HEK293 (cell line): Measurements from ENCODE around the gene PAK6.

Source experiments
- CTCF ChIA-PET: fragments of 350-600 bp; formaldehyde crosslinking; extraction: SDS; loops from one replicate; lab custom pipeline; 2021; ENCODE audit warnings: antibody characterized with exemption; lab: Yijun Ruan, JAX
- POLR2A ChIA-PET: fragments of 300-600 bp; formaldehyde crosslinking; extraction: SDS; loops from one replicate; lab custom pipeline; 2020; ENCODE audit warnings: antibody characterized with exemption, inconsistent platforms; lab: Yijun Ruan, JAX
- H3K27ac ChIP-seq: fragments of 200-500 bp; sonication (Bioruptor generic); 2 replicates; pipeline ENCODE4 v1.5.1; 2014; ENCODE audit warnings: low read depth, low read length, control low read depth, inconsistent platforms; ENCODE audit errors: extremely low read depth
- H3K36me3 ChIP-seq, 2 experiments: fragments of 200-500 bp in 1 of 2; sonication (Bioruptor generic) in 1 of 2; 1 replicate in 1 of 2; 2 replicates in 1 of 2; pipeline ENCODE4 v1.5.1; 2014 to 2017; ENCODE audit warnings: inconsistent platforms in 2 of 2, low read length in 2 of 2; ENCODE audit not compliant: control insufficient read depth in 2 of 2, insufficient read depth in 1 of 2
- H3K4me1 ChIP-seq: fragments of 200-500 bp; sonication (Bioruptor generic); 2 replicates; pipeline ENCODE4 v1.5.1; 2014; ENCODE audit warnings: mild to moderate bottlenecking, low read length, inconsistent platforms; ENCODE audit not compliant: control insufficient read depth, insufficient read depth
- H3K4me3 ChIP-seq: 2 replicates; pipeline ENCODE4 v1.5.1; 2011; ENCODE audit warnings: low read depth, mild to moderate bottlenecking, control low read depth, low read length, moderate library complexity
- H3K9me3 ChIP-seq: fragments of 200-500 bp; sonication (Bioruptor generic); 2 replicates; pipeline ENCODE4 v1.5.1; 2014; ENCODE audit warnings: low read depth, low read length, inconsistent platforms; ENCODE audit not compliant: control insufficient read depth, insufficient read depth
- EGR2 ChIP-seq: fragments of 450-650 bp; formaldehyde crosslinking; IDR thresholded peaks from 2 replicates; pipeline ENCODE4 v1.5.1; 2016; ENCODE audit warnings: low read depth, missing biosample characterization, missing genetic modification characterization
- GLIS1 ChIP-seq: fragments of 450-650 bp; formaldehyde crosslinking; IDR thresholded peaks from 2 replicates; pipeline ENCODE4 v1.5.1; 2016; ENCODE audit warnings: missing biosample characterization, missing genetic modification characterization
- KLF10 ChIP-seq: fragments of 450-650 bp; IDR thresholded peaks from 2 replicates; pipeline ENCODE4 v1.5.1; 2018; ENCODE audit warnings: missing biosample characterization, mild to moderate bottlenecking, missing genetic modification characterization
- KLF8 ChIP-seq: fragments of 450-650 bp; formaldehyde crosslinking; IDR thresholded peaks from 2 replicates; pipeline ENCODE4 v1.5.1; 2016; ENCODE audit warnings: missing biosample characterization, missing genetic modification characterization
- ZEB2 ChIP-seq: fragments of 450-650 bp; formaldehyde crosslinking; IDR thresholded peaks from 2 replicates; pipeline ENCODE4 v1.5.1; 2016; ENCODE audit warnings: missing biosample characterization, missing genetic modification characterization
- ZNF202 ChIP-seq: fragments of 450-650 bp; formaldehyde crosslinking; IDR thresholded peaks from 2 replicates; pipeline ENCODE4 v1.5.1; 2016; ENCODE audit warnings: missing biosample characterization, missing genetic modification characterization, borderline replicate concordance
- ZNF324 ChIP-seq: fragments of 450-650 bp; formaldehyde crosslinking; IDR thresholded peaks from 2 replicates; pipeline ENCODE4 v1.5.1; 2016; ENCODE audit warnings: missing biosample characterization, missing genetic modification characterization
- ZNF335 ChIP-seq: fragments of 450-650 bp; formaldehyde crosslinking; conservative IDR thresholded peaks from 2 replicates; pipeline ENCODE4 v1.5.1; 2016; ENCODE audit warnings: missing biosample characterization, missing genetic modification characterization
- ZNF423 ChIP-seq: fragments of 450-650 bp; formaldehyde crosslinking; IDR thresholded peaks from 2 replicates; pipeline ENCODE4 v1.5.1; 2016; ENCODE audit warnings: missing biosample characterization, missing genetic modification characterization
- ZNF426 ChIP-seq: fragments of 450-650 bp; formaldehyde crosslinking; IDR thresholded peaks from 2 replicates; pipeline ENCODE4 v1.5.1; 2017; ENCODE audit warnings: missing biosample characterization, missing genetic modification characterization, mild to moderate bottlenecking, inconsistent platforms, moderate library complexity
- ZNF544 ChIP-seq: fragments of 450-650 bp; formaldehyde crosslinking; IDR thresholded peaks from 2 replicates; pipeline ENCODE4 v1.5.0; 2017; ENCODE audit warnings: missing biosample characterization, missing genetic modification characterization
- ZNF561 ChIP-seq: fragments of 450-650 bp; IDR thresholded peaks from 2 replicates; pipeline ENCODE4 v1.5.1; 2018; ENCODE audit warnings: missing biosample characterization, missing genetic modification characterization, borderline replicate concordance
- ZNF596 ChIP-seq: fragments of 450-650 bp; IDR thresholded peaks from 2 replicates; pipeline ENCODE4 v1.5.0; 2018; ENCODE audit warnings: missing biosample characterization, mild to moderate bottlenecking, missing genetic modification characterization, moderate library complexity
- ZNF600 ChIP-seq: fragments of 450-650 bp; formaldehyde crosslinking; IDR thresholded peaks from 2 replicates; pipeline ENCODE4 v1.5.1; 2016; ENCODE audit warnings: missing biosample characterization, missing genetic modification characterization
- ZNF610 ChIP-seq: fragments of 450-650 bp; formaldehyde crosslinking; IDR thresholded peaks from 2 replicates; pipeline ENCODE4 v1.5.1; 2016; ENCODE audit warnings: missing biosample characterization, missing genetic modification characterization, borderline replicate concordance
- ZNF658 ChIP-seq: fragments of 450-650 bp; formaldehyde crosslinking; IDR thresholded peaks from 2 replicates; pipeline ENCODE4; 2016; ENCODE audit warnings: missing biosample characterization, missing genetic modification characterization
- ZNF677 ChIP-seq: fragments of 450-650 bp; IDR thresholded peaks from 2 replicates; pipeline ENCODE4 v1.5.0; 2018; ENCODE audit warnings: missing biosample characterization, mild to moderate bottlenecking, missing genetic modification characterization, moderate library complexity
- ZNF792 ChIP-seq: fragments of 450-650 bp; formaldehyde crosslinking; IDR thresholded peaks from 2 replicates; pipeline ENCODE4 v1.5.1; 2016; ENCODE audit warnings: missing biosample characterization, missing genetic modification characterization
- TF ChIP-seq, protein P1 (sequence below): fragments of 450-650 bp; formaldehyde crosslinking; IDR thresholded peaks from 2 replicates; pipeline ENCODE4 v1.5.1; 2016; ENCODE audit warnings: missing biosample characterization, missing genetic modification characterization, borderline replicate concordance
- TF ChIP-seq, protein P2 (sequence below): fragments of 450-650 bp; formaldehyde crosslinking; IDR thresholded peaks from 2 replicates; pipeline ENCODE4 v1.5.1; 2016; ENCODE audit warnings: missing biosample characterization, missing genetic modification characterization
- TF ChIP-seq, protein P3 (sequence below): fragments of 450-650 bp; formaldehyde crosslinking; IDR thresholded peaks from 2 replicates; pipeline ENCODE4 v1.5.1; 2016; ENCODE audit warnings: missing biosample characterization, missing genetic modification characterization
- TF ChIP-seq, protein P4 (sequence below): fragments of 450-650 bp; formaldehyde crosslinking; IDR thresholded peaks from 2 replicates; pipeline ENCODE4 v1.5.1; 2016; ENCODE audit warnings: missing biosample characterization, missing genetic modification characterization
- TF ChIP-seq, protein P5 (sequence below): fragments of 450-650 bp; formaldehyde crosslinking; IDR thresholded peaks from 2 replicates; pipeline ENCODE4 v1.5.1; 2016; ENCODE audit warnings: missing biosample characterization, missing genetic modification characterization, low read depth

The PAK6 gene

DNA sequence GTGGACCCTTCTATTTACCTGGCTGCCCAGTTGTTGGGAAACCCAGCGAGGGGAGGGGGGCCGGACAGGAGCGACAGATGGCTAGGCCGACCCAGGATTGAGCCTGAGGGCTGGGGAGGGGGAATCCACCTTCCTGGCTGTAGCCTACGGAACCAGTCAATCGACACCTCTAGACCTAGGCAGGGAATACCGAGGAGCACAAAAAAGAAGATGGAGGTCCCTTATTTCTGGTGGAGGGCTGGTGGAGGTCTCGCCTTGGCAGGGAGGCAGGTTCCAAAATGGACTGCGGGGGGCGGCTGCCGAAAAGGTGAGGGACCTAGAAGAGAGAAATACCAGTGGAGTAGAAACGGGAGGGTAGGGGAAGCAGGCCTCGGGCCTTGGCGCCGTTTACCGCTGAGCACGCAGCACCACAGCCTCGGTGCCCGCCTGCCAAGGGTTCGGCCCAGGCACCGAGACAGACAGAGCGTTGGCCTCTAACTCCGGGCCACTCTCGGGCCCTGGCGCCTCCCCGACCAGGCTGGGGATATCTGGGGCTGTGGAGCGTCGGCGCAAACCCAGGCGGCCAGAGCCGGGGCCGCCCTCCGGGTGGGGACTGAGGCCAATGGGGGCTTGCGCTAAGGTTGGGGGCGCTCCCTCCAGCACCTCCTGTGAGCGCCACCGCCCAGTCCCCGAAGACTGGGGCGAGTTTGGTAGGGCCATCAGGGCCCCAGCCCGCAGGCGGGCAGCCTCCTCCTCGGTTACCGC is 42.4 kb downstream of the PAK6 start (continued):
- TF ChIP-seq, protein P1, sequence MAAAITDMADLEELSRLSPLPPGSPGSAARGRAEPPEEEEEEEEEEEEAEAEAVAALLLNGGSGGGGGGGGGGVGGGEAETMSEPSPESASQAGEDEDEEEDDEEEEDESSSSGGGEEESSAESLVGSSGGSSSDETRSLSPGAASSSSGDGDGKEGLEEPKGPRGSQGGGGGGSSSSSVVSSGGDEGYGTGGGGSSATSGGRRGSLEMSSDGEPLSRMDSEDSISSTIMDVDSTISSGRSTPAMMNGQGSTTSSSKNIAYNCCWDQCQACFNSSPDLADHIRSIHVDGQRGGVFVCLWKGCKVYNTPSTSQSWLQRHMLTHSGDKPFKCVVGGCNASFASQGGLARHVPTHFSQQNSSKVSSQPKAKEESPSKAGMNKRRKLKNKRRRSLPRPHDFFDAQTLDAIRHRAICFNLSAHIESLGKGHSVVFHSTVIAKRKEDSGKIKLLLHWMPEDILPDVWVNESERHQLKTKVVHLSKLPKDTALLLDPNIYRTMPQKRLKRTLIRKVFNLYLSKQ (tag by site-specific recombination), result no peak
- TF ChIP-seq GLIS1 (tag by site-specific recombination), result no peak
- TF ChIP-seq ZNF202 (tag by site-specific recombination), result no peak
- TF ChIP-seq, protein P2, sequence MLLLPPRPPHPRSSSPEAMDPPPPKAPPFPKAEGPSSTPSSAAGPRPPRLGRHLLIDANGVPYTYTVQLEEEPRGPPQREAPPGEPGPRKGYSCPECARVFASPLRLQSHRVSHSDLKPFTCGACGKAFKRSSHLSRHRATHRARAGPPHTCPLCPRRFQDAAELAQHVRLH (tag by site-specific recombination), result no peak
- no peak for TF ChIP-seq ZNF561 (tag by site-specific recombination)
- TF ChIP-seq KLF10 (tag by site-specific recombination), result no peak

DNA sequence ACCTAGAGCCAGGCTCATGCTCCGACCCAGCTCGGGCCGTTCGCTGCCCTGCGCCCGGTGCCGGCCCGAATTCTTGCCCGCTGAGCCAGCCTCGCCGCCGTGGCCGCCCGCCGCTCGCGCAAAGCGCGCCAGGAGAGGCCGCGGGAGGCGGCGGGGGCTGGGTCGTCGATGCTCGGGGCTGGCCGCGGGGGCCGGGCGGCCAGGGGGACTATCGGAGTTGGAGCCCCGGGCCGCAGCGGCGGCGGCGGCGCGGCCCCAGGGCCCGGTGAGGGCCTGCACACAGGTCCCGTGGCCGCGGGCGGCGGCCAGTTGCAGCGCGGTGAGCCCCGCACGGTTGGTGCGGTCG is 42.9 kb downstream of the PAK6 start:
- POLR2A ChIA-PET, result no interaction called here
- Histone ChIP-seq H3K4me3 (no peak overlapping the region), H3K4me1 (0 out of 2 replicates have a peak, but pooled peaks cover 2% of the 10 kb centered on the region)

DNA sequence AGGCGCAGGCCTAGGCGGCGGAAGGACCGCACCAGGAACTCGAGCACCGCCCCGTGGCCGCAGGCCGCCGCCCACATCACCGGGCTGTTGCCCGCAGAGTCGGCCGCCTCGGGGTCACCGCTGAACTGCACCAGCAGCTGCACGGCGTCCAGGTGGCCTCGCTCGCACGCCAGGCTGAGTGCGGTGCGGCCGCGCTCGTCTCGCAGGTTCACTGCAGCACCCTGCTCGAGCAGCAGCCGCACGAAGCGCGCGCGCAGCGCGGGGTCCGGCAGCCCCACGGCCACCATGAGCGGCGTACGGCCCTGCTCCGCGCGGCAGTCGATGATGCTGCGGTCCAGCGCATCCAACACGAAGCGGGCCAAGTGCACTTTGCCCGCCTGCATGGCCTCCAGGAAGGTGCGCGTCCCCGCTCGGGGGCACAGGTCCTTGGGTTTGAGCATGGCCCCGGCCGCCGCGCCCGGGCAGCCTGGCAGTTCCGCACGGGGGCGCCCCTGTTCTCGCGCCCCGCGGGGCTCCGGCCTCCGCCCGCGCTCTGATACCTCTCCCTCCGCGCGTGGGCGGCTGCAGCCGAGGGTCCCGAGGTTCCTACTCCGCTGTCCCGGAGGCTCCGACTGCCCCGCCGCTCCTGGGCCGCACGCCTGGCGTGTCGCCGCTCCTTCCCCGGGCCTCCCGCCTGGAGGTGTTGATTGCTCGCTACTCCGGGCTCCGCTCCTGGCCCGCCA is 43.4 kb downstream of the PAK6 start:
- ChIA-PET CTCF (interaction anchor here (0.7 to 1.1 kb wide), 2 partner anchors 29 to 235 kb away, joined by 3 read pairs; no protein-coding TSS in a partner anchor), POLR2A (no interaction called here)
- H3K27ac ChIP-seq, result peak overlapping the region; percentile 60; the same call in 1 of the 2 replicates
- no peaks in the 10 kb centered on the region for H3K9me3 ChIP-seq
- peak overlapping the region; percentile 36 for H3K4me3 ChIP-seq
- H3K36me3 ChIP-seq, result no peaks in the 10 kb centered on the region
- H3K4me1 ChIP-seq, result 0 out of 2 replicates have a peak, but pooled peaks cover 2% of the 10 kb centered on the region
- TF ChIP-seq ZNF423 (peak; percentile 55; the same call in 1 of the 2 replicates), EGR2 (tag by site-specific recombination) (0 out of 2 replicates have a peak, but pooled peaks have one; percentile 22), ZNF596 (tag by site-specific recombination) (0 out of 2 replicates have a peak, but pooled peaks have one; percentile 8), KLF8 (tag by site-specific recombination) (0 out of 2 replicates have a peak, but pooled peaks have one; percentile 28), ZNF600 (tag by site-specific recombination) (0 out of 2 replicates have a peak, but pooled peaks have one; percentile 21), ZNF335 (tag by site-specific recombination) (peak; percentile 68), ZNF792 (no peak), ZEB2 (0 out of 2 replicates have a peak, but pooled peaks have one; percentile 58), ZNF658 (tag by site-specific recombination) (no peak)
- TF ChIP-seq, protein P3, sequence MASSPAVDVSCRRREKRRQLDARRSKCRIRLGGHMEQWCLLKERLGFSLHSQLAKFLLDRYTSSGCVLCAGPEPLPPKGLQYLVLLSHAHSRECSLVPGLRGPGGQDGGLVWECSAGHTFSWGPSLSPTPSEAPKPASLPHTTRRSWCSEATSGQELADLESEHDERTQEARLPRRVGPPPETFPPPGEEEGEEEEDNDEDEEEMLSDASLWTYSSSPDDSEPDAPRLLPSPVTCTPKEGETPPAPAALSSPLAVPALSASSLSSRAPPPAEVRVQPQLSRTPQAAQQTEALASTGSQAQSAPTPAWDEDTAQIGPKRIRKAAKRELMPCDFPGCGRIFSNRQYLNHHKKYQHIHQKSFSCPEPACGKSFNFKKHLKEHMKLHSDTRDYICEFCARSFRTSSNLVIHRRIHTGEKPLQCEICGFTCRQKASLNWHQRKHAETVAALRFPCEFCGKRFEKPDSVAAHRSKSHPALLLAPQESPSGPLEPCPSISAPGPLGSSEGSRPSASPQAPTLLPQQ (tag by site-specific recombination), result peak; percentile 37; the same call in 1 of the 2 replicates

More for the DNA sequence above, 42.9 kb downstream of the PAK6 start:
- no peaks in the 10 kb centered on the region for H3K9me3 ChIP-seq
- H3K27ac ChIP-seq, result no peak overlapping the region
- TF ChIP-seq ZNF324 (no peak), ZNF677 (tag by site-specific recombination) (no peak), ZNF610 (tag by site-specific recombination) (no peak), ZNF426 (no peak), ZNF544 (tag by site-specific recombination) (no peak)
- TF ChIP-seq, protein P4, sequence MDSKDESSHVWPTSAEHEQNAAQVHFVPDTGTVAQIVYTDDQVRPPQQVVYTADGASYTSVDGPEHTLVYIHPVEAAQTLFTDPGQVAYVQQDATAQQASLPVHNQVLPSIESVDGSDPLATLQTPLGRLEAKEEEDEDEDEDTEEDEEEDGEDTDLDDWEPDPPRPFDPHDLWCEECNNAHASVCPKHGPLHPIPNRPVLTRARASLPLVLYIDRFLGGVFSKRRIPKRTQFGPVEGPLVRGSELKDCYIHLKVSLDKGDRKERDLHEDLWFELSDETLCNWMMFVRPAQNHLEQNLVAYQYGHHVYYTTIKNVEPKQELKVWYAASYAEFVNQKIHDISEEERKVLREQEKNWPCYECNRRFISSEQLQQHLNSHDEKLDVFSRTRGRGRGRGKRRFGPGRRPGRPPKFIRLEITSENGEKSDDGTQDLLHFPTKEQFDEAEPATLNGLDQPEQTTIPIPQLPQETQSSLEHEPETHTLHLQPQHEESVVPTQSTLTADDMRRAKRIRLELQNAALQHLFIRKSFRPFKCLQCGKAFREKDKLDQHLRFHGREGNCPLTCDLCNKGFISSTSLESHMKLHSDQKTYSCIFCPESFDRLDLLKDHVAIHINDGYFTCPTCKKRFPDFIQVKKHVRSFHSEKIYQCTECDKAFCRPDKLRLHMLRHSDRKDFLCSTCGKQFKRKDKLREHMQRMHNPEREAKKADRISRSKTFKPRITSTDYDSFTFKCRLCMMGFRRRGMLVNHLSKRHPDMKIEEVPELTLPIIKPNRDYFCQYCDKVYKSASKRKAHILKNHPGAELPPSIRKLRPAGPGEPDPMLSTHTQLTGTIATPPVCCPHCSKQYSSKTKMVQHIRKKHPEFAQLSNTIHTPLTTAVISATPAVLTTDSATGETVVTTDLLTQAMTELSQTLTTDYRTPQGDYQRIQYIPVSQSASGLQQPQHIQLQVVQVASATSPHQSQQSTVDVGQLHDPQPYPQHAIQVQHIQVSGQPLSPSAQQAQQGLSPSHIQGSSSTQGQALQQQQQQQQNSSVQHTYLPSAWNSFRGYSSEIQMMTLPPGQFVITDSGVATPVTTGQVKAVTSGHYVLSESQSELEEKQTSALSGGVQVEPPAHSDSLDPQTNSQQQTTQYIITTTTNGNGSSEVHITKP (tag by site-specific recombination), result no peak
- TF ChIP-seq, protein P5, sequence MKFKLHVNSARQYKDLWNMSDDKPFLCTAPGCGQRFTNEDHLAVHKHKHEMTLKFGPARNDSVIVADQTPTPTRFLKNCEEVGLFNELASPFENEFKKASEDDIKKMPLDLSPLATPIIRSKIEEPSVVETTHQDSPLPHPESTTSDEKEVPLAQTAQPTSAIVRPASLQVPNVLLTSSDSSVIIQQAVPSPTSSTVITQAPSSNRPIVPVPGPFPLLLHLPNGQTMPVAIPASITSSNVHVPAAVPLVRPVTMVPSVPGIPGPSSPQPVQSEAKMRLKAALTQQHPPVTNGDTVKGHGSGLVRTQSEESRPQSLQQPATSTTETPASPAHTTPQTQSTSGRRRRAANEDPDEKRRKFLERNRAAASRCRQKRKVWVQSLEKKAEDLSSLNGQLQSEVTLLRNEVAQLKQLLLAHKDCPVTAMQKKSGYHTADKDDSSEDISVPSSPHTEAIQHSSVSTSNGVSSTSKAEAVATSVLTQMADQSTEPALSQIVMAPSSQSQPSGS (tag by site-specific recombination), result no peak
- CTCF ChIA-PET, result interaction anchor here (0.7 to 1.1 kb wide), 2 partner anchors 29 to 234 kb away, joined by 3 read pairs; no protein-coding TSS in a partner anchor
- no peaks in the 10 kb centered on the region for H3K36me3 ChIP-seq
